OCI-M2 (cell line): ENCODE results near the gene PGLYRP4.

ENCODE experiments used
- DNase-seq: peaks from one replicate; lab custom pipeline; 2025; ENCODE audit not compliant: unreplicated experiment; lab: John Stamatoyannopoulos, UW

PGLYRP4 gene

DNA sequence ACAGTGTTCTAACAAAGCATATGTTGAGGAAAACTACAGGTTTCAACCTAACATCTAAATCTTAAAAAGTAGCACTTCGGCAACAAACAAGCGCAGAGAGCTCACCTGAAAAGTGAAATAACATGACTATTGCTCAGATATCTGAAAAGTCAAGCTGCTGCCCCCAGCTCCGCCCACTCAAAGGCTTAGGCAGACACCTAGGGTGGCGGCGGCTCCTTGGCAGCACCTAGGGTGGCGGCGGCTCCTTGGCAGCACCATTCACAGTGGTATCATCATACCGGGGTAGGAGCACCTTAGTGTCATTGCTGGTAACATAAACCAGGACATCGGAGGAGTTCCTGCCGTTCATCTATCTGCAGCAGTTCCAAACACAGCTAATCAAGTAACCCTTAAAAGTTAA is 30.9 kb upstream of the PGLYRP4 start:
- no peak for DNase-seq

DNA sequence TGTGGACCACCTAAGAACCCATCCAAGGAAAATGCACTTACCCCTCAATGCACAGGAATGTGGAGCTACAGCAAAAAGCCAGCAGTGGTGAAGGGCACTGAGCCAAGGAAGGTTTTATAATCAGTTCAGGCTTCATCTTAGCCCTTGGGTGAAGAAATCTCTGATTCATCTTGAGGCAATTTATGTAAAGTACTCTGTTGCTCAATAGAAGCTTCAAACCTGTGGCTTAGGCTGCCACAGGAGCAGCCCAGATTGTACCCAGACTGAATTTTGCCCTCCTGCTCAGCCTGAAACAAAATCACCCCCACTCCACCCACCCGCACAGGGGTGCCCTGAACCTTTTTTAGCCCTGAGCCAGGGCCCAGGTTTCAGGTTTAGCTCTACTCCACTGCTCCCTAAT is 26.9 kb upstream of the PGLYRP4 start, which contains the start of gene S100A12:
S100A12 (minus strand) TSS at position 111 of the 400 bp plus-strand sequence. CDS start 1,029 bp downstream, outside the sequence.
- DNase-seq, result no peak

DNA sequence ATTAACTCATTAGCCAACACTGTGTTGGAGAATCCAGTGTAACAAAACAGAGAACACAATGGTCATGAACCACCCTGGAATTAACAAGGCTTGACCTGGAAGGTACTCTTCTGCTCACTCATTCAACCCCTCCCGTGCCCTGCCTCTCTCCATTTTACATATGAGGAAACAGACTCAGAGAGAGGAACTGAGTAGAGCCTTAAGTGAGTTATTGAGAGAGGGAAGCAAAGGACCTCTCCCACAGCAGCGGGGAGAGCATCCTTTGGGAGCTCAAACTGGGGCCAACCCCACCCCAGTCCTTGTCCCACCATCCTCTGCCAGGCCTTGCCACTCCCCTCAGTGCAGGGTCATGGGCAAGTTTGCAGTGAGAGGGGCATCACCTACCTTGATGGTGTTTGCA is 25.4 kb upstream of the PGLYRP4 start:
- no peak for DNase-seq

DNA sequence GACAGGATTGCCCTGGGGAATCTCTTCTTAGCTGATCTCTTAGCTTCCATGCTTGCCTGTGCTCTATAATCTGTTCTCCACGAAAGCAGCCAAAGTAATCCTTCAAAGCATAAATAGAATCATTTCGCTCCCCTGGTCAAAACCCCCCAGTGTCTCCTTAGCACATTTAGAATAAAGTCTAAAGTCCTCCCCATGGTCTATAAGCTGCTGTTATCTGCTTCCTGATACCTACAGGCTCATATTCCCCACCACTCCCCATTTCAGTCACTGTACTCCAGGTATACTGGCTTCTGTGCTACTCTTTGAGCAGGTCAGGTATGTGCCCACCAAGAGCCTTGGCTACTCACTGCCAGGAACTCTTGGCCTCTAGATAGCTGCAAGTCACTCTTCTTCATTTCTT is 23.9 kb upstream of the PGLYRP4 start:
- no peak for DNase-seq

DNA sequence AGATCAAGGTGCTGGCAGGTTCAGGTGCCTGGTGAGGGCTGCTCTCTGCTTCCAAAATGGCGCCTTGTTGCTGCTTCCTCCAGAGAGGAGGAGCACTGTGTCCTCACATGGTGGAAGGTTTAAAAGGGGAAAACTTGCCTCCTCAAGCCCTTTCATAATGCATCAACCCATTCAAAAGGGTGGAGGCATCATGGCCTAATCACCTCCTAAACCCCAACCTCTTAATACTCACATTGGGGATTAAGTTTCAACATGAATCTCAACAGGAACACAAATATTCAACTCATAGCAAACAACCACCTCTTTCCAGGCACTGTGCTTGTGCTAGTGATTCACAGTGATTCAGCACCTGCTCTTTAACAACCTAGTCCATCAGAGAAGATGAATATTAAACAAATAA is 22.6 kb upstream of the PGLYRP4 start:
- DNase-seq, result no peak

DNA sequence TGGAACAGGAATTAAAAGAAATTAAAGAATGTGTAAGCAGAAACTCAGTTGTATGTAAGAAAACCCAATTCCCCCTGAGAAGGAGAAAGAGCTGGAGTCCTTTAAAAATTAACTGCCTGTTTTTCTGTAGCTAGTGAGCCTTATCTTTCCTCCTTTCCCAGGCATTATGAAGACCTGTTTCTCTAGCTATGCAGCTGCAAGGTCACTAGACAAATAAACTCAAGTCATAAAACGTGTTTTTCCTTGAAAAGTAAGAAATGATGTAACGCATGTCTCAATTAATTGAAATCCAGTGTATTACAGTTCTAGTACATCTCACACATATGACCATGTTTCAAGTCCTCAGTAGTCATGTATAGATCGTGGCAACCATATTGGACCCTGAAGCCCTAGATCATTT is 21.5 kb upstream of the PGLYRP4 start:
- DNase-seq, result no peak

DNA sequence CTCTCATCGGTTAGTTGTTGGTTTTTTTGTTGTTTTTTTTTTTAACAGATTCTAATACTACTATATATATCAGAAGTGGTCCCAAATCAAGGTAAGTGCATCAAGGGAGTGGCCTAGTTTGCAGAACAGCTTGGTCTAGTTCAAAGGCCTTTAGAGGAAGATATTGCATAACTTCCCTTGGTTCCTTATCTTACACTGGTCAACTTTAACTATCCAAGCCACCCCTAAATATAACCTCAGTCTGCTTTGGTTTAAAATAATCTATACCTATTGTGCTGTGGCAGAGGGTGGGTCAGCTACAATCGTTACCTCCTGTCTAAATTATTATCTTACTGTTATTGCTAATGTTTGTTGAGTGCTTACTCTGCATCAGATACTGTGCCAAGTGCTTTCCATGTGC is 19.9 kb upstream of the PGLYRP4 start:
- no peak for DNase-seq

DNA sequence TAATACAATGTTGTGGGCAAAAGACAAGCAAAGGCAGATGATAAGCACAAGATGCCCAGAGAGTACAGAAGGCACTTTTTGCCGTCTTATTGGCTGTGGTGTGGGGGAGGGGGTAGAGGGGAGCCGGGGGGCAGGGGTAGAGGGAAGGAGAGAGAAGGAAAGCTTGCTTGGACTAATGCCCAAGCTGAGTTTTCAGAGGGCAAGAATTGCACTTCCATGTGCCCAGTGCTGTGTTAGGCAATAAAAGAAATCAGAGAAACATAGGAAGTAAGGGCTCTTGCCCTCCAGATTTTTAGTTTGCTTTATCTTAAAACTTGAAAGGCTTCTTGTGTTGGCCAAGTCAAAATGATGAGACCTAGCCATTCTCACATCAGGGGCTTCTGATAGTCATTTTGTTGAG is 18.4 kb upstream of the PGLYRP4 start:
- DNase-seq, result no peak

DNA sequence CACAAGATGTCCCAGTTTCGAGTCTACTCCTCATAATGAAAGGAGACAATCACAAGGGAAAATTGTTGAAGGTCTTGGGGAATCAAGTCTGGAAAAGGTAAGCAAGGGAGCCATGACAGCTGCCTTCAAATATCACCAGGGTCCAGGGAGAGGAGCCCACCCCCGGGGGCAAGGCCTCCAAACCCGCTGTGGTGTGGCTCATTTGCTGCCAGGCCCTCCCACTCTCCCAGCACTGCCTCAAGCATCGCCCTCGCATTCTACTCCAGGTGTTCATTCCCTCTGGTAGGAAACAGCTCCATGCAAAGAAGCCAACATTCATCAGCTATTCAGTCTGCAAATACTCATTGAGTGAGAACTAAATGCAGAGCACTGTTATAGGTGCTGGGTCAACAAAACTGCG is 17.6 kb upstream of the PGLYRP4 start:
- no peak for DNase-seq

DNA sequence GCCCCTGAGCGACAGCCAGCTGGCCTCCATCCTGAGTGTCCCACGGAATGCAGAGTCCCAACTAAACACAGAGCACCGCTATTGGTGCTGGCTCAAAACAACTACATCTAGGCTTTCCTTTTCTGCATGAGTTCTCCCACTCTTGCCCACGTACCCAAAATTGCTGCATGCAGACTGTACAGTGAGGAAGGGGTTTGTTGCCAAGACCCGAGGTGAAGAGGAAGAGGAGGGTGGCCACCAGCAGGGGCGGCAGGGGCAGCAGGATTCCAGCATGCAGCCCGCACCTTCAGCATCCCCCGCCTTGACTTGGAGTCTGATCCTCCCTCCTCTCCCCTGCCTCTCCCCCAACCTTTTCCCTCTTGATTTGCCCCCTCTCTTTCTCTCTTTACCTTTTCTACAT is 17.1 kb upstream of the PGLYRP4 start:
- no peak for DNase-seq

DNA sequence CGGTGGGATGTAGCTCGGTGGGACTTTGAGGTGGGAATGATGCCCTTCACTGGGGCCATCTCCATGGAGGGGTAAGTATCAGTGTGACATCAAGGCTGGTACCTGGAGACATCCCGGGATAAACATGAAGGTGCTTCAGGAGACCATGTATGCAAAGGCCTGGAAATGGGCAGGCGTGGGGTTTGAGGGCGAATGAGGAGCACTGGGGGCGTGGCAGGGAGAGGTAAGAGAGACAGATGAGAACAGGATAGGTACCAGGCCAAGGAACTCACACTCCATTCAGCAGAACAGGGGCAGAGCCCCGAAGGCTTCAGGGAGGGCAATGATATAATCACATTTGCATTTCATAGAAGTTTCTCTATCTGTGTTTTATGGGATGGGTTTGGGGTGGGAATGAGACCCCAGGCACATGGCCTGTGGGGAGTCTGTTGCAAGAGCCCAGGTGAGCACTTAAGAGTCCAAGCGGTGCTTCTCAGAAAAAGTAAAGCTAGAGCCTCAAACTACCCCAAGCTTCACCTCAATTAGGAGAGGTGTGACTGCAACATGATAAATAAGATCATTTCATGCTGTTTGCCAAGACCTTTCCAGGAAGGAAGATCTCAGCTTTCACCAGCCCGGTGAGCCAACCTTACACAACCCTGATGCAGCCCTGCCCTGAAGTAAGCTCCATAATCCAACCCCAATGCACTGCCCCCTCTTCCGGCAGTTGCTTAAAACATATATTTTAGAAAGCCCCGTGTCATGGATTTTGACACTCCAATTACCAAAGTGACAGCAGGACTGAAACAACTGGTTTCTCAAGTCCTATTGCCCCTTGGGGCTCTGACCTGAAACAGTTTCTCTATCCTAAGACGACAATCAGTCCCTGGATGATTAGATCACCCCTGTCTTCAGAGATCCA is 16.4 kb upstream of the PGLYRP4 start:
- DNase-seq, result no peak

DNA sequence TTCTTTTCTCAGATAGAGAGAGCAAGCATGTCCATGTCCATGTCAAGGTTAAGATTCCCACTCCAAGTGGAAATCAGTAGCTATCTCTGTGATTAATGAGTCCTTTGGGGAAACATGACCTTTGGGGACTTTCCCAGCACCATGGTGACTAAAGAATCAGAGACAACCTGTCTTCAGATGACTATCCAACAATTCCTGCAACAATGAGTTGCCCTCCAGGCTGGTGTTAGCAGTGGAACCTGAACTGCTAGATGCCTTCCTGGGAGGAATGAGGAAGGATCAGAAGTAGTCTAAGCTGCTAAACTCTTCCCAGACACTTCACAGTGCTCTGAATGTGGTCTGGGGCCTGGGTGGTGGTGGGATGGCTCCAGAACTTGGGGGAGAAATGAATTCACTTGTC is 15.5 kb upstream of the PGLYRP4 start:
- DNase-seq, result no peak

DNA sequence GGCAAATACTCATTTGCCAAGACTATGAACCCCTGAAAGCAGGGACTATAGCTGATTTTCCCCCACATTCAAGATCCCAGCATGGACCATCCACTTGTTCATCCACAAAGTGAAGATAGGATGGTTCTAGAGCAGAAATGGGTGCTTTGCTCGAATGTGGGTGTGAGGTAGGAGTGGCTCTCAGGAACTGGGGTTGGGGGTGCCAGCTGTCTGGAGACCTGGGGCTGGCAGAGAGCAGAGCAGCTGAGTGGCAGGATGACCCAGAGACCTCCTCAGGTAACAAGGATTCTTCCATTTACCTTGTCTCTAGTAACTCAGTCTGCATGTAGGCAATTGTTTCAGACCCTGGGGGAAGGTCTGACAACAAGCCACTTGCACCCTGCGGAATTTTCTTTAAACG is 15.0 kb upstream of the PGLYRP4 start:
- no peak for DNase-seq

DNA sequence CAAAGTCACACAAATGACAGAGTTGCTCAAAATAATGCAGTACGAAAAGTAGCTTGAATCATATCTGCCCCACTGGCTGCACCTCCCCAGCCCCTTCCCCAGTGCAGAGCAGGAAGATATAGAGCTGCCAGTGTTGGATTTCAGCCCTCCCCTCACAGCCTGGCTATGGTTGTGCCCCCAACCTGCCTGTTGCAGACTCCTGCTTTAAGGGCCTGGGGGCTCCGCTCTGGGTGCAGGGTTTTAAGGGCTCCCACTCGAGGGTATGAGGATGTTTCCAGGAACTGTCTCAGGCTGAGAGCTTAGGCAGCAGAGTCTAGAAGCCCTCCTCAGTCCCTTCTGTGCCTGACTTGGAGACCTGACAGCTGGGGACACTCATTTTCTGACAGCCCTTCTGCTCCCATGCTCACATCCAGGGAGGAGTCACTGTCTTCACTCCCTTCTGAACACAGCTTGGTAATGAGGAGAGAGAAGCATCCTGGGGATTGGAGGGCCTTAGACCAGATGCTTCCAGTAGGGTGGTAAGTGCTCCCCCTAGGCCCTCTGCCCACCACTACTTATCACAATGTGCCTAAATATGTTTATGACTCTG is 13.6 kb upstream of the PGLYRP4 start:
- no peak for DNase-seq

DNA sequence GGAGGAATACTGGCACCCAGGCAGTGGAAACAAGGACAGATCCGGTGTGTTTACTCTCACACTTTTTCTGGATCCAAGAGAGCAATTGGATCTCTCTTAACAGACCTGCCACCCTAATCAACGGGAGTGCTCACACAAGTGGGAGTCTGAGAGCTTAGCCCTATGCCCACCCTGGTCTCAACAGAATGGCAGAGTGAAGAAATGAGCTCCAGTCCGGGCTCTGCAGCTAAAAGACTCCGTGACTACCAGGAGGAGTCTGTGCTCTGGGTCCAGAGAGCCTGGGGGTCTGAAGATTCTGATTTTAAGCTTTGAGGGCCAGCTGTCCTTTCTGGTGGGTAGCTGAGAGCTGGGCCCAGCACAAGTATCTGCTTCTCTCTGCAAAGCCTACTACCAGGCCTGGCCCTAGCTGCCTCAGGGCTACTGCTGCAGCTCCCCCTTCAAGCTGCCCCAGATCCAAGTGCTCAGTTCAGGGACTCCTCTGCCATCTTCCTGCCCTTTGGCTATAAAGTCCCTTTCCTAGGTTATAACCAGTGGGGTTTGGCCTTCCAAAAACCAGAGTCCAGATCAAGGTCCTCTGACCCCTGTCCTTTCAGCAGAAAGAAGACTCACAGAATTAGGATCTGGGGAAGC is 13.0 kb upstream of the PGLYRP4 start:
- DNase-seq, result no peak

DNA sequence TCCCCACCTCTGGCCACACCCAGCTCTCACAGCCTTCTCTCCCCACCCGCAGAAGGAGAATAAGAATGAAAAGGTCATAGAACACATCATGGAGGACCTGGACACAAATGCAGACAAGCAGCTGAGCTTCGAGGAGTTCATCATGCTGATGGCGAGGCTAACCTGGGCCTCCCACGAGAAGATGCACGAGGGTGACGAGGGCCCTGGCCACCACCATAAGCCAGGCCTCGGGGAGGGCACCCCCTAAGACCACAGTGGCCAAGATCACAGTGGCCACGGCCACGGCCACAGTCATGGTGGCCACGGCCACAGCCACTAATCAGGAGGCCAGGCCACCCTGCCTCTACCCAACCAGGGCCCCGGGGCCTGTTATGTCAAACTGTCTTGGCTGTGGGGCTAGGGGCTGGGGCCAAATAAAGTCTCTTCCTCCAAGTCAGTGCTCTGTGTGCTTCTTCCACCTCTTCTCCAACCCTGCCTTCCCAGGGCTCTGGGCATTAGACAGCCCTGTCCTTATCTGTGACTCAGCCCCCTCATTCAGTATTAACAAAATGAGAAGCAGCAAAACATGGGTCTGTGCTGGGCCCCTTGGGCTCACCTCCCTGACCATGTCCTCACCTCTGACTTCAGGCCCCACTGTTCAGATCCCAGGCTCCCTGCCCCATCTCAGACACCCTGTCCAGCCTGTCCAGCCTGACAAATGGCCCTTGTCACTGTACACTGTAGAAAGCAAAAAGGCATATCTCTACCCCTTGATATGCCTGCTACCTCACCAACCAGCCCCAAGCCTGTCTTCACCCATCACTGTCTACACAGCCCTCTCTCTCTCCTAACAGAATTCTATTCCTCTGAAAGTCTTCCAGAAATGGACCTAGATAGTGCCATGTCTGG is 12.2 kb upstream of the PGLYRP4 start:
- DNase-seq, result no peak

DNA sequence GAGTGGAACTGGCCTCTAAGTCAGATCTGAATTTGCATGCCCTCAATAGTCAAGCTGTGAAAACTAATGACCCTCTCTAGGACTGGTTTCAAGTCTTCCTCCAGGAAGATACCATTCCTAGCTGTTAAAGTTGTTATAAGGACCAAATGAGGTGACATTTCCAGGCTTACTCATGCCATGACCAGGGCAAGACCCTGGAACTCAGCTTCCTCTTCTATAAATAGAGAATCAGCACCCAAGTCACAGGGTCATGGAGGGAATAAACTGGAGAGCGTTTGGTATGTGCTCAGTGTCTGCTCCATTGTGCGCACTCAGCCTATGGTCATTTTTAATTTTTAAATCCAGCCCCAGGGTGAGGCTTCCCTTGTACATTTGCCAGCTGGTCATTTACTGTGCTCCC is 11.5 kb upstream of the PGLYRP4 start:
- no peak for DNase-seq

DNA sequence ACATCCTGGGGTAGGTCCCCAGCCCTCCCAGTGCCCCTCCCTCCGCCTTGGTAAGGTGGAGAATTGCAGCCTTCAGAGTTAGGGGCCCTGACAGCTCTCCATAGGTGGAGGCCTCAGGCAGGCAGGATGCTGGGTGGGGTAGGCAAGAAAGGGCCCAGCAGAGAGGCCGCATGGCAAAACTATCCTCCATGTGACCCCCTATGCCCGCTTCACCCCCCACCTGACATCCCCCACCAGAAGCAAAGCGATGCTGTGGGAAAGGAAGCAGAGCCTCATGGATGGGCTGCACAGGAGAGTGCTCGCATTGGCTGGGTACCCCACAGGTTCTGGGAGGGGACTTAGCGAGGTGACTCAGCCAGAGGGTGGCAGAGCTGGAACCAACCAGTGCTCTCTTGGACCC is 10.6 kb upstream of the PGLYRP4 start:
- DNase-seq, result no peak

DNA sequence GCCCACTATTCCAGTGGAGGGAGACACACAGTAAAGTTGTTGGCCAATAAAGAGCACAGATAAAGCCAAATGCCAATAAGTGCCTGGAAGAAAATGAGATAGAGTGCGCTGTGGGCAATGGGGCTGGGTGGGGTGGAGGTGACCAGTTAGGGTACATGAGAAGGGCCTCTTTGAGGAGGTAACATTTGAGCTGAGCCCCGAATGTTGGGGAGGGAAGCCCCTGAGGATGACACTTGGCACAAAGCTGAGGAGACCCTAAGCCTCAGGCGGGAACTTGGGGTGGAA is 10.0 kb upstream of the PGLYRP4 start:
- DNase-seq, result no peak

DNA sequence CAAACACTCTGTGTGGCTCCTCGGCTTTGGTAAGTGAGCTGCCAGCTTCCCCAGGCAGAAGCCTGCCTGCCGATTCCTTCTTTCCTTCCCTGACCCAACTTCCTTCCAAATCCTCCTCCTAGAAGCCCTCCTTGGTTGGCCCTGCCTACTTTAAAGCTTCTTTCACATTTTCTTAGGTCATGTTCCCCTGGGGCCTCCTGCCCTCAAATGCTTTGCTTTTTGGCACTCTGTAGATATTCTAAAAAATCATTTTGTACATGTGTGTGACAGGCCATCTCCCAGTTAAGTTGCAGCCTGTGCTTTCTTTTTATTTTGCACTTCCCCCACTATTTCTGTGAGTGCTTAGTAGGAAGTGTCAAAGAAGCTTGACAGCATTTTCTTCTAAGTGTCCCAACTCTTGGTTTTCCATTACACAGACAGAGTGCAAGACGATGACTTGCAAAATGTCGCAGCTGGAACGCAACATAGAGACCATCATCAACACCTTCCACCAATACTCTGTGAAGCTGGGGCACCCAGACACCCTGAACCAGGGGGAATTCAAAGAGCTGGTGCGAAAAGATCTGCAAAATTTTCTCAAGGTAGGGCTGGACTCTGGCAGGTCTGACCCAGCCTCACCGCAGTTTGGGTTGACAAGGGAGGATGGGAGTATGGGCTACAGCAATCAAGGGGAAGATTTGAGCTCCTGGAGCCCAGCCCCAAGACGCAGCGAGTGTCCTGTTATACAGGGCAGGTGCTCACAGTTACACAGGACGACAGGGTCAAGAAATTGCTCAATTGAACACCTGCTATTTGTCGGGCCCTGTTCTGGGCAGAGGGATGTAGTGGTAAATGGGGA is 9.4 kb upstream of the PGLYRP4 start, which contains the start of gene S100A9:
S100A9 (plus strand) TSS at position 2 of the 838 bp plus-strand sequence; CDS start at position 432, 430 bp downstream.
- DNase-seq, result no peak
